Esophagus squamous epithelium (tissue), 4 donors: Measurements from ENCODE around the gene AIG1.

ENCODE experiments used
- POLR2A ChIP-seq, 4 donors: fragments of 450-650 bp; IDR thresholded peaks; one replicate each; pipeline ENCODE4 v1.6.1; 2017; ENCODE audit warnings: antibody characterized with exemption in 4 of 4, mild to moderate bottlenecking in 4 of 4, moderate library complexity in 3 of 4
- TF ChIP-seq, protein P1 (sequence below), 6 experiments: fragments of 450-650 bp in 4 of 6; fragments of 200-600 bp in 2 of 6; sonication (generic) in 2 of 6; IDR thresholded peaks; one replicate each; pipeline ENCODE4 v1.5.1; 2016 to 2019; ENCODE audit warnings: antibody characterized with exemption in 6 of 6, mild to moderate bottlenecking in 4 of 6, moderate library complexity in 4 of 6

DNA sequence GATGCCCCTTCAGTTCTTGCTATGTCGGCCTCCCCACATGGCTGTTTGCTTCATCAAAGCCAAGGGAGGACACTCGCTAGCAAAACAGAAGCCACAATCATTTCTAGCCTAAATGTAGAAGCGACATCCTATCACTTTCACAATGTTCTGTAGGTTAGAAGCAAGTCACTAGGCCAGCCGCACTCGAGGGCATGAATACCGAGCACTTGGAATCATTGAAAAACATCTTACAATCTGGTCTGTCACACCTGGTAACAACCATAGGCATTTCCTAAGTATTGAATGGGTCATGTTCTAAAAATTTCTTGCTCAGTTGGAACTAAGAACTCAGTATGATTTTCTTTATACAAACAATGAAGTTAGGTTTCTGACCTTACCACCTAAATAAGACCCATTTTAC is 192.3 kb downstream of the AIG1 start:
- TF ChIP-seq, protein P1, sequence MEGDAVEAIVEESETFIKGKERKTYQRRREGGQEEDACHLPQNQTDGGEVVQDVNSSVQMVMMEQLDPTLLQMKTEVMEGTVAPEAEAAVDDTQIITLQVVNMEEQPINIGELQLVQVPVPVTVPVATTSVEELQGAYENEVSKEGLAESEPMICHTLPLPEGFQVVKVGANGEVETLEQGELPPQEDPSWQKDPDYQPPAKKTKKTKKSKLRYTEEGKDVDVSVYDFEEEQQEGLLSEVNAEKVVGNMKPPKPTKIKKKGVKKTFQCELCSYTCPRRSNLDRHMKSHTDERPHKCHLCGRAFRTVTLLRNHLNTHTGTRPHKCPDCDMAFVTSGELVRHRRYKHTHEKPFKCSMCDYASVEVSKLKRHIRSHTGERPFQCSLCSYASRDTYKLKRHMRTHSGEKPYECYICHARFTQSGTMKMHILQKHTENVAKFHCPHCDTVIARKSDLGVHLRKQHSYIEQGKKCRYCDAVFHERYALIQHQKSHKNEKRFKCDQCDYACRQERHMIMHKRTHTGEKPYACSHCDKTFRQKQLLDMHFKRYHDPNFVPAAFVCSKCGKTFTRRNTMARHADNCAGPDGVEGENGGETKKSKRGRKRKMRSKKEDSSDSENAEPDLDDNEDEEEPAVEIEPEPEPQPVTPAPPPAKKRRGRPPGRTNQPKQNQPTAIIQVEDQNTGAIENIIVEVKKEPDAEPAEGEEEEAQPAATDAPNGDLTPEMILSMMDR (IDR thresholded peaks at IDR 0.05), result no peak
- no peak for TF ChIP-seq POLR2A (IDR thresholded peaks at IDR 0.05)
